HG03175 (cell line): ENCODE data around the gene NINL.
"Not testable (repeated sequence)": the region's sequence is repeated elsewhere in the genome, so short reads cannot be mapped to it uniquely, and the experiment has no call there.

Experiments
- ATAC-seq: cut with Tn5 transposase; IDR thresholded peaks from one replicate; pipeline ENCODE4 v1.9.1; 2021; ENCODE audit warnings: mild to moderate bottlenecking, moderate library complexity; ENCODE audit not compliant: unreplicated experiment

The NINL gene

GRCh38 chr20:25553819-25554296 is 31.5 kb downstream of the NINL start:
- no peak for ATAC-seq

DNA sequence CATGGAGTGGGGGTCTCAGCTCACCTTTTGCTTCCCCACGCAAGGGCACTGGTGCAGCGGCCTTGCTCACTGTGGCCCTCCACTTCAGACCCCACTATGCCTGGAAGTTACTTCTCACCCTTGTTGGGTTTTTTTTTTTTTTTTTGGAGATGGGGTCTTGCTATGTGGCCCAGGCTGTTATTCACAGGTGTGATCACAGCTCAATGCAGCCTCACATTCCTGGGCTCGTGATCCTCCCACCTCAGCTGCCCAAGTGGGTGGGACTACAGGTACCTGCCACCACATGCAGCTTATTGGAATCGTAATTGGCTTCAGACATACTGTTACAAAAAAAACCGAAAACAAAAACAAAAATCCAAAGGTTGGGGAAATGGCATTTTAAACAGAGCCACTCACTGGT is 32.4 kb downstream of the NINL start:
- no peak for ATAC-seq

DNA sequence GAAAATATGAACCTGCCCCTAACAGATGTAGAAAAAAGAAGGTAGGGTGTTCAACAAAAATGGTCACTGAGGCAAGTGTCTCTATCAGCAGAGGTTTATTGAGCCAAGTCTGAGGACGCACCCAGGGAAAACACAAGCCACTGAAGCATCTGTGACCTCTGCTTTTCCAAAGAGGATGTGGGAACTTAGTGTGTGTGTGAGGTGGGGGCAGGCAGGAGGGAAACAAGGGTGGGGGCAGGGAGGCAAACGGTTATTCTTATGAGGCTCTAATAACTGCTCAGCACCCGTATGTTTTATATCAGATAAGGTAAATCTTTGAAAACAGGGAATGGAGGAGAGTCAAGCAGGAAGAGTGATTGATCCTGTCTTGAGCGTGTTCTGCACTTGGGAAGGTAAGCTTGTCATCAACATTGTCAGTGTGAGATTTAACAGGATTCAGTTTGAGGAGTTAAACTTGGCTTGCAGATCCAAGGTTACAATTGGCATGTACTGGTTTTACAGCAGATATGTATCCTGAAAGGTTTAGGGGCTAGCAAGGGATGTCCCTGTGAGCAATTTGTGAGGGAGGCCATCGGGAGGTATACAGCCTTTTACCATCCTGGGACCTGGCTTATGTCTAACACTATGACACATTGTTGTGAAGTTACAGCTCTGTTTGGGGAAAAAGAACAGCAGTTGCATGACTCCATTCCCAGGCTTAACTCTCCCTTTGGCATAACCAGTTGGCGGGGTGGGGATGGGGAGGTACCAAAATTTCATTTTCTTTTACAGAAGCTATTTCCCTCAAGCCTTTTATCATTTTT is 33.7 kb downstream of the NINL start:
- no peak for ATAC-seq

DNA sequence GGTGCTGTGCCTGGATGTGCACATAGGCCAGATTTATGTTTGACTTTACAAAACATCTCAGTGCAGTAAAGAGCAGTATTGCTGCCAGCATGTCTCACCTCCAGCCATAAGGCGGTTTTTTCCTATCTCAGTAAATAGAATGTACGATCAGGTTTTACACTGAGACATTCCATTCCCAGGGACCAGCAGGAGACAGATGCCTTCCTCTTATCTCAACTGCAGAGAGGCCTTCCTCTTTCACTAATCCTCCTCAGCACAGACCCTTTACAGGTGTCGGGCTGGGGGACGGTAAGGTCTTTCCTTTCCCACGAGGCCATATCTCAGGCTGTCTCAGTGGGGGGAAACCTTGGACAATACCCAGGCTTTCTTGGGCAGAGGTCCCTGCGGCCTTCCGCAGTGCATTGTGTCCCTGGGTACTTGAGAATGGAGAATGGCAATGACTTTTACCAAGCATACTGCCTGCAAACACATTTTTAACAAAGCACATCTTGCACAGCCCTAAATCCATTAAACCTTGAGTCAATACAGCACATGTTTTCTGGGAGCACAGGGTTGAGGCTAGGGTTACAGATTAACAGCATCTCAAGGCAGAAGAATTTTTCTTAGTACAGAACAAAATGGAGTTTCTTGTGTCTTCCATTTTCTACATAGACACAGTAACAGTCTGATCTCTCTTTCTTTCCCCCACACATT is 34.5 kb downstream of the NINL start:
- ATAC-seq, result not testable (repeated sequence)

- ATAC-seq, result no peak
Observed at GRCh38 chr20:25549843-25550477, 35.4 kb downstream of the NINL start.

GRCh38 chr20:25549172-25549773 is 36.1 kb downstream of the NINL start:
- no peak for ATAC-seq

DNA sequence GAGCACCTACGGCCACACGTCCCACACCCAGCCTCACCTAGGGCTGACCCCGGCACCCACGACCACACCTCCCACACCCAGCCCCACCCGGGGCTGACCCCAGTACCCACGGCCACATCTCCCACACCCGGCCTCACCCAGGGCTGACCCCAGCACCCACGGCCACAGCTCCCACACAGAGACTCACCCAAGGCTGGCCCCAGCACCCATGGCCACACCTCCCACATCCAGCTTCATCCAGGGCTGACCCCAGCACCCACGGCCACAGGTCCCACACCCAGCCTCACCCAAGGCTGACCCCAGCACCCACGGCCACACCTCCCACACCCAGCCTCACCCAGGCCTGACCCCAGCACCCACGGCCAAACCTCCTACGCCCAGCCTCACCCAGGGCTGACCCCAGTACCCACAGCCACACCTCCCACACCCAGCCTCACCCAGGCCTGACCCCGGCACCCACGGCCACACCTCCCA is 36.7 kb downstream of the NINL start:
- ATAC-seq, result no peak

DNA sequence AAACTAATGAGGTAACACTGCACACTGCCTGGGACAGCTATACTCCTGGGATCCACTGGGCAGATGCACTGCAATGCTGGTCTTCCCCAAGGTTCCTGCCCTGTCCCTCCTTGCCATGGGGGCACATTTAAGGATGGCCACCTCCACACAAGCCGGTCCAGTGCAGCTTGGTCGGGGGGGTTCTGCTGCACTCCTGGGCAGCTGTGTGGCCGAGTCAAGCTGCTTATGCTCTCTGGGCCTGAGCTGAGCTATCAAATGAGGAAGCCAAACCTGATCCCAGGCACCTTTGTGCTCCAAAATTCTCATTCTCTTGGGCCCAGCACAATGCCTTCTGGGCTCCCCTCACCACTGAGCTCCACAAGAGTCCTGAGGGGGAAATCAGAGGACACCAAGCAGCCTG is 37.3 kb downstream of the NINL start:
- no peak for ATAC-seq

DNA sequence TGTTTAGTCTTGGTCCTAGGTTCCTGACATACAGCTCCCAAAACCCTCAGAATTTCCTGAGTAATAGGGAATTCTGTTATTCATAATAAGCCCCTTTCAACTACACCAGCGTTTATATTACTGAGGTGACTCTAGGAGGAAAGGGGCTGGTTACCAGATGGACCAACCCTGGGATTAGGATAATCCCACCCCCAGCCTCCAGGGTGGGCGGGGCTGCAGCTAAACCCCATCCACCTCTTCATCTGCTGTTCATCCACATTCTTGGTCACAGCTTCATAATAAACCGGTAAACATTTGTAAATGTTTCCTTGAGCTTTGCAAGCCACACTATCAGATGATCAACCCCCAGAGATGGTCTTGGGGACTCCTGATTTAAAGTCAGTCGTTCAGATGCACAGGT is 38.3 kb downstream of the NINL start:
- ATAC-seq, result no peak

GRCh38 chr20:25546048-25546447 is 39.3 kb downstream of the NINL start:
- no peak for ATAC-seq

GRCh38 chr20:25545171-25545570 is 40.2 kb downstream of the NINL start:
- ATAC-seq, result no peak

- no peak for ATAC-seq
Observed at GRCh38 chr20:25544734-25545133, 40.6 kb downstream of the NINL start.

GRCh38 chr20:25544311-25544710 is 41.0 kb downstream of the NINL start:
- ATAC-seq, result no peak

- no peak for ATAC-seq
Observed at GRCh38 chr20:25543068-25543467, 42.3 kb downstream of the NINL start.

DNA sequence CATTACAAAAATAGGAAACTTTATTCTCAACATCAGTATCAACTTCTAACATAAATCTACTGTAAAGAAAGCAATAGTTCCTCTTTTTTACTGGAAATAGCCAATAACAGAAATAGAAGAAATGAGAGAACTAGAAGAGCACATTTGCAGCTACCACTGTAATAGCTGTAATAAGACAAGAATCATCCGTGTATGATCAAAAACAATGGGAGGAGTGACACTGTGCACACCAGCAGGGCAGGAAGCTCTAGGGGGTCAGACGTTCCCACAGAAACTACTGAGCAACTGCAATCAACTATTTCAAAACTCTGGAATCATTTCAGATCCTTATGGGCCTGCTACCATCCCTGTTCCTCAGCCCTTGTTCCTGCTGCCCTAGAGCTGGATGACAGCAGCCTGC is 43.7 kb downstream of the NINL start:
- no peak for ATAC-seq

DNA sequence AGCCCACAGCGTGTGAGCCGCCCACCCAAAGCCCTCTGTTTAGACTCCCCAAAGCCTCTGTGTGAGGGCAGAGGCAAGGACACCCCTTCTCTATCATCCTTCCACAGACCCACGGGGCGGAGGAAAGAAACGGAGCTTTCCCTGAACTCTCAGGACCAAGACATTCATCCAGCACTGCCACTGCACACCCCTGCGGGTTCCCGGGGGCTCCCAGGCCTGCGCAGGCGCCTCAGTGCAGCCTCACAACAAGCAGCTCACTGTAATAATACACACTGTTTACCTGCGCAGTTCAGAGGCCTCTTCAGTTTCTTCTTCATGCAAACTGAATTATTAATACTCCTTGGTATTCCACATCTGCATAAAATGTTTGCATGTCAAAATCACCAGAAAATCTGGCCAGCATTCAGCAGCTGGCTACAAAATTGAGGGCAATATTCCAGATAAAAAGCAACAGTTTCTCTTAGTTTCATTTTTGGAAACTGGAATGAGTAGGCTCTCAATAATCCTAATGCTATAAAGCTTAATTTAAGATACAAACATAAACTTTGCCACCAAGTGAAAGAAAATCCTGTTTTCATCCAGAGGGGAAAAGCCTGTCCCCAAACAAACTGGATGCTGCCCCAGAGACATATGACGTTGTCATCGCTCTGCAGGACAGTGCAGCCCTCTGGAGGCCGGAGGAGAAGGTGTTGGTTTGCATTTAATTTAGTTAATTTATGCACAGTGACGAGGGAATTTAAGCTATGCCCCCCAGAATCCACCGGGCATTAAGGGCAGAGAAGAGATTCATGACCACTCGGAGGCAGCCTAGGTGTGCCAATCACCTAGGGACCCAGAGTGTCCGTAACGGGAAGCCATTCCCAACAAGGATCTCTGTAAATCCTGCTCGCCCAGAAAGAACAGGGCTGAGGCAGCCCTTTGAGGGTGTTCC is 45.3 kb downstream of the NINL start:
- ATAC-seq, result no peak

GRCh38 chr20:25538838-25539665 is 46.3 kb downstream of the NINL start:
- ATAC-seq, result no peak

GRCh38 chr20:25537890-25538289 is 47.4 kb downstream of the NINL start:
- no peak for ATAC-seq

DNA sequence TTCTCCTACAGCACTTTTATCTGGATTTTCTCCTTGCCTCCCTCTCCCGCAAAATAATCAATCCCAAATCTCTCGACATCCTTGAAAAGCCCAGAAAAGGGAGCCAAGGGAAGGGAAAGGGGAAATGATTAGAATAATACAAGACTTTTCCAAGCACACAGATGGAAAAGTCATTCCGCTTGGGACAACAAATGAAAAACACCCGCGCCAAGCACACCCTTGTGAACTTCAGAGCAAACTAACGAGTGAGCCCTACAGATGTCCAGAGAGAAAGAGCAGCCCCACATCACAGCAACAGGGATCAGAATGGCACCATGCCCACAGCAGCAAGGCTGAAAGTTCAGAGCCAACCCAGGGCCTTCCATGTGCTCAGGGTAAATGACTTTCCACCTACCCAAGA is 49.6 kb downstream of the NINL start:
- no peak for ATAC-seq
